DOHH2 (cell line): ENCODE data around the gene TRIM62.

Source experiments
- EZH2phosphoT487 ChIP-seq: fragments of 200-600 bp; sonication (generic); IDR thresholded peaks from 2 replicates; pipeline ENCODE4 v1.6.1; 2017; ENCODE audit warnings: borderline replicate concordance, mild to moderate bottlenecking, antibody characterized with exemption, low read length, moderate library complexity, mixed read lengths
- TF ChIP-seq, protein P1 (sequence below): fragments of 200-600 bp; sonication (generic); IDR thresholded peaks from one replicate; pipeline ENCODE4 v1.5.1; 2014; ENCODE audit warnings: antibody characterized with exemption, mild to moderate bottlenecking, low read depth, low read length; ENCODE audit not compliant: poor library complexity, severe bottlenecking

GRCh38 chr1:33221385-33221758 lies 39.5 kb upstream of the TRIM62 start:
- TF ChIP-seq, protein P1, sequence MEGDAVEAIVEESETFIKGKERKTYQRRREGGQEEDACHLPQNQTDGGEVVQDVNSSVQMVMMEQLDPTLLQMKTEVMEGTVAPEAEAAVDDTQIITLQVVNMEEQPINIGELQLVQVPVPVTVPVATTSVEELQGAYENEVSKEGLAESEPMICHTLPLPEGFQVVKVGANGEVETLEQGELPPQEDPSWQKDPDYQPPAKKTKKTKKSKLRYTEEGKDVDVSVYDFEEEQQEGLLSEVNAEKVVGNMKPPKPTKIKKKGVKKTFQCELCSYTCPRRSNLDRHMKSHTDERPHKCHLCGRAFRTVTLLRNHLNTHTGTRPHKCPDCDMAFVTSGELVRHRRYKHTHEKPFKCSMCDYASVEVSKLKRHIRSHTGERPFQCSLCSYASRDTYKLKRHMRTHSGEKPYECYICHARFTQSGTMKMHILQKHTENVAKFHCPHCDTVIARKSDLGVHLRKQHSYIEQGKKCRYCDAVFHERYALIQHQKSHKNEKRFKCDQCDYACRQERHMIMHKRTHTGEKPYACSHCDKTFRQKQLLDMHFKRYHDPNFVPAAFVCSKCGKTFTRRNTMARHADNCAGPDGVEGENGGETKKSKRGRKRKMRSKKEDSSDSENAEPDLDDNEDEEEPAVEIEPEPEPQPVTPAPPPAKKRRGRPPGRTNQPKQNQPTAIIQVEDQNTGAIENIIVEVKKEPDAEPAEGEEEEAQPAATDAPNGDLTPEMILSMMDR, result no peak
- no peak for TF ChIP-seq EZH2phosphoT487
